Tibial artery (tissue), 4 donors: Measurements from ENCODE around the gene DYNLRB2.

ENCODE experiments used
- DNase-seq, 2 donors: peaks; one replicate each; pipeline ENCODE4 v3.0.0-alpha.2; 2019
- H3K27ac ChIP-seq, 2 donors: fragments of 200-600 bp; sonication (generic) in 1 of 2; 1 replicate in 1 of 2; 2 replicates in 1 of 2; pipeline ENCODE4 v1.5.1; 2018 to 2019; ENCODE audit warnings: mild to moderate bottlenecking in 1 of 2
- H3K27me3 ChIP-seq, 2 donors: fragments of 200-600 bp; sonication (generic) in 1 of 2; one replicate each; pipeline versions ENCODE4 v1.5.1 to v1.6.0; 2016 to 2019
- H3K36me3 ChIP-seq, 3 donors: fragments of 200-600 bp; sonication (generic) in 2 of 3; one replicate each; pipeline ENCODE4 v1.5.1; 2016 to 2019; ENCODE audit warnings: mild to moderate bottlenecking in 2 of 3
- H3K4me1 ChIP-seq, 4 donors: fragments of 200-600 bp; sonication (generic) in 2 of 4; 1 replicate in 3 of 4; 2 replicates in 1 of 4; pipeline ENCODE4 v1.5.1; 2016 to 2019
- H3K4me3 ChIP-seq, 2 donors: fragments of 200-600 bp; sonication (generic) in 1 of 2; 1 replicate in 1 of 2; 2 replicates in 1 of 2; pipeline ENCODE4 v1.5.1; 2018 to 2019; ENCODE audit warnings: mild to moderate bottlenecking in 2 of 2
- H3K9me3 ChIP-seq, 3 donors: fragments of 200-600 bp; sonication (generic) in 1 of 3; one replicate each; pipeline ENCODE4 v1.5.1; 2016 to 2019
- intact Hi-C: fragments of 100-400 bp; cut with DNase I; formaldehyde crosslinking; loops from one replicate; pipeline ENCODE4 v1.15.0; 2023; ENCODE audit warnings: low total_unique reads
- TF ChIP-seq, protein P1 (sequence below), 2 experiments: fragments of 200-600 bp in 1 of 2; fragments of 450-650 bp in 1 of 2; IDR thresholded peaks; one replicate each; pipeline ENCODE4 v1.5.1; 2017 to 2019; ENCODE audit warnings: antibody characterized with exemption in 2 of 2, mild to moderate bottlenecking in 1 of 2, moderate library complexity in 1 of 2

Gene DYNLRB2

DNA sequence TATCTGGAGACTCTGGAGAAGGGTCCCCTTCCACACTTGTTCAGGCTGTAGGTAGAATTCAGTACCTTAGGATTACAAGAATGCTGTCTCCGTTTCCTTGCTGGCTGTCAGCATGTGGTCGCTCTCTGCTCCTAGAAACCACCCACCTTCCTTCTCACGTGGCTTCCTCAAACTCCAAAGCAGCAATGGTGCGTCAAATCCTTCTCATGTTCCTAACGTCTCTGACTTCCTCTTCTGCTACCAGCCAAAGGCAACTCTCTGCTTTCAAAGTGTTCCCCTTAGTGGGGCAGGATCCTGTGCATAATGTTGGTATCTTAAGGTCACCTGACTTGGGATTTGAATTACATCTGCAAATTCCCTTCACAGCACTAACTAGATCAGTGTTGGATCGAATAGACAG lies 30.9 kb upstream of the DYNLRB2 start:
- Histone ChIP-seq H3K9me3 (no peaks in the 10 kb centered on the region), H3K27ac (no peak overlapping the region), H3K27me3 (peaks cover 0 to under 1% of the 10 kb centered on the region in 2 donors), H3K4me3 (no peak overlapping the region), H3K36me3 (no peaks in the 10 kb centered on the region), H3K4me1 (no peaks in the 10 kb centered on the region)
- DNase-seq = no peak
- intact Hi-C loops = no loop called here
- TF ChIP-seq, protein P1, sequence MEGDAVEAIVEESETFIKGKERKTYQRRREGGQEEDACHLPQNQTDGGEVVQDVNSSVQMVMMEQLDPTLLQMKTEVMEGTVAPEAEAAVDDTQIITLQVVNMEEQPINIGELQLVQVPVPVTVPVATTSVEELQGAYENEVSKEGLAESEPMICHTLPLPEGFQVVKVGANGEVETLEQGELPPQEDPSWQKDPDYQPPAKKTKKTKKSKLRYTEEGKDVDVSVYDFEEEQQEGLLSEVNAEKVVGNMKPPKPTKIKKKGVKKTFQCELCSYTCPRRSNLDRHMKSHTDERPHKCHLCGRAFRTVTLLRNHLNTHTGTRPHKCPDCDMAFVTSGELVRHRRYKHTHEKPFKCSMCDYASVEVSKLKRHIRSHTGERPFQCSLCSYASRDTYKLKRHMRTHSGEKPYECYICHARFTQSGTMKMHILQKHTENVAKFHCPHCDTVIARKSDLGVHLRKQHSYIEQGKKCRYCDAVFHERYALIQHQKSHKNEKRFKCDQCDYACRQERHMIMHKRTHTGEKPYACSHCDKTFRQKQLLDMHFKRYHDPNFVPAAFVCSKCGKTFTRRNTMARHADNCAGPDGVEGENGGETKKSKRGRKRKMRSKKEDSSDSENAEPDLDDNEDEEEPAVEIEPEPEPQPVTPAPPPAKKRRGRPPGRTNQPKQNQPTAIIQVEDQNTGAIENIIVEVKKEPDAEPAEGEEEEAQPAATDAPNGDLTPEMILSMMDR (IDR thresholded peaks at IDR 0.05) = no peak

DNA sequence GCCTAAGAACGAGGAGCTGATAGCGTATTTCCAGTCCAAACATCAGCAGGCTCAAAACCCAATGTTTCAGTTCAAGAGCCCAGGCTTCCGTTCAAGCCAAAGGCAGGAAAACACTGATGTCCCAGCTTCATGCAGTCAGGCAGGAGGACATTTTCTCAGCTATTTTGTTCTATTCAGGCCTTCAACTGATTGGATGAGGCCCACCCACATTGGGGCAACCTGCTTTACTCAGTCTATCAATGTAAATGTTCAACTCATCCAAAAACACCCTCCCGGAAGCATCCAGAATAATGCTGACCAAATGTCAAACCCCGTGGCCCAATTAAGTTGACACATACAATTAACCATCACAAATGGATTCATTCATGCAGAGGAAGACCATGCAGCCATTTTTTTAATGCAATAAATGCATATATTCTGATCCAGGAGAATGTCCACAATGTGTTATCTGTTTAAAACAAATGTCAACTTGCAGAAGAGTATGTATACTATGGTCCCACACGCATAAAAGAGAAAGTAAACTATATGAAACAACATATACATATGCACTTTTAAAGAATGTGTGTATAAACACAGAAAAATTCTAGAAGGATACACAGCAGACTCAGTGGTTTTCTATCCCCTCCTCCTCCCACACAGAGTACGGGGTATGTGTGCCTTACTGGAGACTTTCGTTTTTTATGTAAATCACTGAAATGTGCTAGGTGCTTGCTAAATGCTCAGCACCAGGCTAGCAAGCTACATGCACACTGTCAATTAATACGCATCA lies 28.8 kb upstream of the DYNLRB2 start:
- Histone ChIP-seq H3K9me3 (no peaks in the 10 kb centered on the region), H3K4me1 (no peaks in the 10 kb centered on the region), H3K4me3 (no peak overlapping the region), H3K36me3 (no peaks in the 10 kb centered on the region), H3K27me3 (peaks cover 0 to 8% of the 10 kb centered on the region in 2 donors), H3K27ac (no peak overlapping the region)
- intact Hi-C loops = no loop called here
- no peak for DNase-seq
- TF ChIP-seq, protein P1 (IDR thresholded peaks at IDR 0.05) = no peak

DNA sequence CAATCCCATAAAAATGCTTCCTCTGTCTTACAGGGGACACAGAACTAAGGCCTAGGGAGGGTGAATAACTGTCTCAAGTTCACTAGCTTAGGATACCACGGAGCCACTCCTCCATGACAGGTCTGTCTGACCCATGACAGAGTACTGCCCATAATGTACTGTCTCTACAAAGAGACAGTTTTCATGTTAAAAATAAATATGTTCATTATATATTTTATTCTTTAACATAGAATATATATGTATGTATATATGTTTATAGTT lies 28.3 kb upstream of the DYNLRB2 start:
- peaks cover 0 to 8% of the 10 kb centered on the region in 2 donors for H3K27me3 ChIP-seq
- H3K9me3 ChIP-seq = no peaks in the 10 kb centered on the region
- H3K4me3 ChIP-seq = no peak overlapping the region
- H3K27ac ChIP-seq = no peak overlapping the region
- TF ChIP-seq, protein P1 (IDR thresholded peaks at IDR 0.05) = no peak
- H3K4me1 ChIP-seq = no peaks in the 10 kb centered on the region
- H3K36me3 ChIP-seq = no peaks in the 10 kb centered on the region
- DNase-seq = no peak
- intact Hi-C loops = no loop called here

DNA sequence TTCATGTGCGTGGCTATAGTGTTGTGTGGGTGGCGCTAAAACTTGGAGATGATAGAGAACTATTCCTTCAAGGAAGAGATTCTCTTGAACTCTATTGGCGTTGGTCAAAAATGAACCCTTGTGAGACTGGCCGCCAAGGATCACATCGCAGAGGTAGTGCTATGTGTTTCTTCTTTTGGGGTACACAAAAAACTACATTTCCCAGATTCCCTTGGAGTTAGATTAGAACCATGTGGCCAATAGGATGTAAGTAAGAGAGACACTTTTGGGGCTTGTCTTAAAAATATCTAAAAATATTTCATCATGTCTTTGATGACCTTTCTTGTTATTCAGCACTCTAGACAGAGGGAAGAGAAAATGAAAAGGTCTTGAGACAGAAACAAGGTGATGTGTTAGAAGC lies 25.4 kb upstream of the DYNLRB2 start:
- TF ChIP-seq, protein P1 (IDR thresholded peaks at IDR 0.05) = no peak
- Histone ChIP-seq H3K9me3 (no peaks in the 10 kb centered on the region), H3K4me1 (no peaks in the 10 kb centered on the region), H3K36me3 (no peaks in the 10 kb centered on the region), H3K27me3 (peaks cover 0 to 10% of the 10 kb centered on the region in 2 donors), H3K4me3 (no peak overlapping the region), H3K27ac (no peak overlapping the region)
- intact Hi-C loops = no loop called here
- no peak for DNase-seq

DNA sequence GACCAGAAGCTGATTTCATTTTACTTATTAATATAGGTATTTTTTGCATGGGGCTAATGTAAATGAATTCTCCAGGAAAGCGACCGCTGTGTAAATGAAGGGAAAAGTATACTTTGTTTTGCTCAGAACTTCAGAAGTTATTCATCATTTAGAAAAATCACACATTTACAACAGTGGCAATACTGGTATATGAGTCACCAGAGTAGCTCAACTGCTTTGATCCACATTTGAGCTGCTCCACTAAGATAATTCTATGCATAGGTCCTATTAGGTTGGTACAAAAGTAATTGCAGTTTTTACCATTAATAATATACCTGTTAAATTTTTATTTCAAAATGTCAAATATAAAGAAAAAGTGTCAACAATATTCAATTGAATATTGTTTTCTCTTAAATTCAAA lies 22.9 kb upstream of the DYNLRB2 start:
- Histone ChIP-seq H3K27me3 (peaks cover 0 to 10% of the 10 kb centered on the region in 2 donors), H3K4me3 (no peak overlapping the region), H3K4me1 (no peaks in the 10 kb centered on the region), H3K9me3 (no peaks in the 10 kb centered on the region), H3K27ac (no peak overlapping the region), H3K36me3 (no peaks in the 10 kb centered on the region)
- no peak for DNase-seq
- intact Hi-C loops = no loop called here
- TF ChIP-seq, protein P1 (IDR thresholded peaks at IDR 0.05) = no peak

DNA sequence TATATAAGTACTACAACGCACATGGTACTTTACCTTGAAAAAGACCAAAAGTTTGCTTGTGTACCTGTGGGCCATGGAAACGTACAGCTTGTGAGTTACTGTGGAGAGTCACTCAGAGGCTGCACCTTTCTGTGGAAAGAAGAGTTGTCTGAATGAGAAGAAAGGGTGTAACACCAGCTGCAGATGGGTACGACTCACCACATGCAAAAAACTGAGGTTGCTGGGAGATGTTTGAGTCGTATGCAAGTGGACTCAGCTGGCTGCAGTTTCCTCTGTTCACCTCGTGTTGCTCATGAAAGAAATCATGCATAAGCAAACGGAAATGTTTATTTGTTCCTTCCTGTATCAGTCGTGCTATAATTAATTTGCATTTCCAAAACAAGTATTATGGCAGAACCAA lies 22.4 kb upstream of the DYNLRB2 start:
- no peaks in the 10 kb centered on the region for H3K4me1 ChIP-seq
- H3K9me3 ChIP-seq = no peaks in the 10 kb centered on the region
- H3K36me3 ChIP-seq = no peaks in the 10 kb centered on the region
- H3K27ac ChIP-seq = no peak overlapping the region
- TF ChIP-seq, protein P1 (IDR thresholded peaks at IDR 0.05) = no peak
- DNase-seq = no peak
- no peak overlapping the region for H3K4me3 ChIP-seq
- intact Hi-C loops = no loop called here
- H3K27me3 ChIP-seq = peaks cover 0 to 10% of the 10 kb centered on the region in 2 donors
